GM23248 (cell line): ENCODE results near the gene FURIN. TPM values are rescaled to one million over a fixed set of nuclear protein-coding genes. Genes with fewer than 3 reads are reported as not detected.
A peak's percentile ranks its signal among the peaks of the same experiment; 100 is the strongest.

Experiments
- DNase-seq: peaks from one replicate; pipeline ENCODE4 v3.0.0-alpha.2; 2015
- H2AFZ ChIP-seq: fragments of 200-600 bp; sonication (generic); 2 replicates; pipeline ENCODE4 v1.6.1; 2016; ENCODE audit warnings: antibody characterized with exemption
- H3F3A ChIP-seq: fragments of 200-600 bp; sonication (generic); 2 replicates; pipeline ENCODE4 v1.6.1; 2016; ENCODE audit warnings: mild to moderate bottlenecking, antibody characterized with exemption, mixed run types; ENCODE audit not compliant: insufficient read depth
- H3K27ac ChIP-seq: fragments of 200-600 bp; sonication (generic); 2 replicates; pipeline ENCODE4 v1.5.1; 2016; ENCODE audit warnings: mild to moderate bottlenecking
- H3K27me3 ChIP-seq: fragments of 200-600 bp; sonication (generic); replicated peaks from 2 replicates; pipeline ENCODE4 v1.6.1; 2016; ENCODE audit warnings: mild to moderate bottlenecking; ENCODE audit not compliant: insufficient read depth
- H3K36me3 ChIP-seq: fragments of 200-600 bp; sonication (generic); 2 replicates; pipeline ENCODE4 v1.6.1; 2016; ENCODE audit warnings: low read depth, mild to moderate bottlenecking
- H3K4me1 ChIP-seq: fragments of 200-600 bp; sonication (generic); 2 replicates; pipeline ENCODE4 v1.6.1; 2016; ENCODE audit warnings: mild to moderate bottlenecking; ENCODE audit not compliant: insufficient read depth
- H3K4me2 ChIP-seq: fragments of 200-600 bp; sonication (generic); one replicate; pipeline ENCODE4 v1.6.1; 2016; ENCODE audit warnings: mild to moderate bottlenecking; ENCODE audit not compliant: unreplicated experiment
- H3K4me3 ChIP-seq: fragments of 200-600 bp; sonication (generic); 2 replicates; pipeline ENCODE4 v1.5.1; 2016; ENCODE audit warnings: mild to moderate bottlenecking
- H3K79me2 ChIP-seq: fragments of 200-600 bp; sonication (generic); 2 replicates; pipeline ENCODE4 v1.6.1; 2016; ENCODE audit warnings: mild to moderate bottlenecking; ENCODE audit not compliant: insufficient read depth
- H3K9ac ChIP-seq: fragments of 200-600 bp; sonication (generic); 2 replicates; pipeline ENCODE4 v1.6.1; 2016; ENCODE audit warnings: mild to moderate bottlenecking
- H3K9me2 ChIP-seq: fragments of 200-600 bp; sonication (generic); 2 replicates; pipeline ENCODE4 v1.6.1; 2016; ENCODE audit warnings: mixed run types, mild to moderate bottlenecking, moderate library complexity; ENCODE audit not compliant: insufficient read depth
- H3K9me3 ChIP-seq: fragments of 200-600 bp; sonication (generic); one replicate; pipeline ENCODE4 v1.6.1; 2017; ENCODE audit warnings: low read depth
- H4K20me1 ChIP-seq: fragments of 200-600 bp; sonication (generic); 2 replicates; pipeline ENCODE4 v1.6.0; 2016; ENCODE audit not compliant: insufficient read depth
- EZH2 ChIP-seq: fragments of 200-600 bp; sonication (generic); IDR thresholded peaks from 2 replicates; pipeline ENCODE4 v1.6.1; 2018; ENCODE audit warnings: antibody characterized with exemption, mild to moderate bottlenecking; ENCODE audit not compliant: insufficient read depth, poor library complexity, severe bottlenecking
- EZH2phosphoT487 ChIP-seq: fragments of 200-600 bp; sonication (generic); IDR thresholded peaks from 2 replicates; pipeline ENCODE4 v1.6.1; 2018; ENCODE audit warnings: antibody characterized with exemption, moderate library complexity, mild to moderate bottlenecking, low read depth; ENCODE audit not compliant: insufficient read depth
- WGBS, 2 experiments: methylation state at CpG; one replicate each; pipeline ENCODE4 v1.1.6; 2015 to 2017; ENCODE audit warnings: low lambda C conversion rate in 2 of 2, low coverage in 1 of 2; ENCODE audit errors: missing lambda C conversion rate in 2 of 2; 5-methylcytosine and 5-hydroxymethylcytosine counted together
- in situ Hi-C: fragments of 300-500 bp; cut with MboI; formaldehyde crosslinking; loops from 2 replicates; pipeline ENCODE4 v1.15.0; 2020
- polyA plus RNA-seq: library from polyadenylated mRNA; unstranded; fragments of >200 nt; fragmentation: Nextera tagmentation; extraction: Ambion mirVana; gene quantifications from 2 replicates; pipeline ENCODE4 v1.2.1, GENCODE V29; 2016
- total RNA-seq: library from RNA; depleted of rRNA; stranded (reverse); fragments of >200 nt; shearing (Covaris generic); gene quantifications from 2 replicates; pipeline ENCODE4 v1.2.3, GENCODE V29; 2014

Gene FURIN
- total and polyA plus RNA-seq, 2 experiments from 2014 or later, result 13.9 to 50.8 TPM

DNA sequence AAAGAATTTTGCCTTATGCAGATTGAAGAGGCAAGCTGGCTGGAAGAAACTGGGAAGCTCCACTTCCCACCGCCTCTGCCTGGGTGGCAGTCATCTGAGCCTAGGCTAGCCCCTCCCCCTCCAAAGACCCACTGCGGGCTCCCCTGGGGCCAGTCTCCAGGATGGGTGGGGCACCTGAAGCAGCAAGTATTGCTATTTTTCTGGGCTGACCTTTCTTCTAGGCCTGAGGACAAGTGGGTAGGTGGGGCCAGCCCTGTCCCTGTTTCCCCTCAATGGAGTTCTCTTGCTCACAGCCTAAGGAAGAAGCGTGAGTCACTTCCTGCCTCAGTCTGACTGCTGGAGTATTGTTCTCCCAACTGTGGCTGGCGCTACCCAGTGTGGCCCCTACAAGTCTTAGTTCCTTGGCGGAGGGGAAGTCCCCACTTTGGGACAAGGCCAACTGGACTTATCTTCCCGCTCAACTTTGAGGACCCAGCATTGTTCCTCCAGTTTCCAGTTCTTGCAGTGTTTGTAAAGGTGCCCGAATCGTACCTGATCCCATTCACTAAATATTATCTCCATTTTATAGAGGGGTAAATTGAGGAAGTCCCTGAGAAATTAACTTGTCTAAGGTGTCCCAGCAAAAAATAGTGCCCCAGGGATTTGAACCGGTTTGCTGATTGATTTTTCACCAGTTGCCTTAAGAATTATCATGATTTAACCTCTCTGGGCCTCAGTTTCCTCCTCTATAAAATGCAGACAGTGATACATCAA is 1.4 kb downstream of the FURIN start:
- Histone ChIP-seq H3K9me2 (no peaks in the 10 kb centered on the region), H3F3A (peaks cover 24% of the 10 kb centered on the region), H3K9ac (peak overlapping the region; percentile 91), H3K27me3 (no peaks in the 10 kb centered on the region), H3K4me2 (peak overlapping the region; percentile 86), H3K79me2 (peaks cover 44% of the 10 kb centered on the region), H3K4me1 (peaks cover 40% of the 10 kb centered on the region), H3K4me3 (peak overlapping the region; percentile 75; the same call in 1 of the 2 replicates), H3K9me3 (no peaks in the 10 kb centered on the region), H3K27ac (peak overlapping the region; percentile 90), H3K36me3 (no peaks in the 10 kb centered on the region), H2AFZ (0 out of 2 replicates have a peak overlapping the region, but pooled peaks have one; percentile 41), H4K20me1 (no peaks in the 10 kb centered on the region)
- TF ChIP-seq EZH2phosphoT487 (no peak), EZH2 (no peak)
- in situ Hi-C loops, result no loop called here
- DNase-seq, result peak; percentile 85
- 48 to 50% methylated on average over 9 of the region's 9 CpGs for WGBS, 2 experiments

GRCh38 chr15:90870354-90871138 is 2.2 kb downstream of the FURIN start:
- WGBS, 2 experiments, result 31 to 32% methylated on average over 19 of the region's 19 CpGs

DNA sequence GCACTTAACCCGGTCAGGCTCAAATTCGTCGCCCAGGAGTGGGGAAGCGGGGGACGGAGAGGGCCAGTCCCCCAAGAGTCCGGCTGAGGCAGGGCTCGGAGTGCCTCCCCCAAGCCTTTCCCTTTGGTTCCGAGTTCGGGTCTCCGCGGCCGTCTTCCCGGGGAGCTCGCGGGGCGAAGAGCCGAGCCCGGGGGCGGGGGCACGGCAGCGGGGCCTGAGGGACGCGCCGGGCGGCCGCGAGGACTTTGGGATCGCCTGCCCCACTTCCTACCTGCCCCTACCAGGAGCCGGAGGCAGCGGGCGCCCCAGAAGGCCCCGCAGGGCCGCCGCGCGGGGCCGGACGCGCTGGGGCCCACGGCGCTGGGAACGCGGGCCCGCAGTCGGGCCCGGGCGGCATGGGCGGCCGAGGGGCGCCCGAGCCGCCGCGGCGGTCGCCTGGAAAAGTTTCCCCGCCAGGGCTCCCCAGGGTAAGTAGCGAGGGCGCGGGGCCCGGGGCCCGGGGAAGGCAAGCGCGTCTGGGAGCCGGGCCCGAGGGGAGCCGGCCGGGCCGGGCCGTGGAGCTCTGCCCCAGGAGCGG is 2.8 kb downstream of the FURIN start:
- Histone ChIP-seq H3K27me3 (no peaks in the 10 kb centered on the region), H3K27ac (peak overlapping the region; percentile 90), H3K4me3 (peak overlapping the region; percentile 75), H3K79me2 (peaks cover 58% of the 10 kb centered on the region), H4K20me1 (no peaks in the 10 kb centered on the region), H2AFZ (peak overlapping the region; percentile 59), H3K4me1 (peaks cover 40% of the 10 kb centered on the region), H3F3A (peaks cover 24% of the 10 kb centered on the region), H3K4me2 (peak overlapping the region; percentile 86), H3K9me3 (no peaks in the 10 kb centered on the region), H3K9me2 (no peaks in the 10 kb centered on the region), H3K36me3 (no peaks in the 10 kb centered on the region), H3K9ac (peak overlapping the region; percentile 91)
- in situ Hi-C loops, result no loop called here
- no peak for TF ChIP-seq EZH2
- no peak for TF ChIP-seq EZH2phosphoT487
- DNase-seq, result peak; percentile 68
- WGBS, 2 experiments, result 0% methylated on average over 21 to 46 of the region's 71 CpGs

More at GRCh38 chr15:90870354-90871138, 2.2 kb downstream of the FURIN start:
- no peak for TF ChIP-seq EZH2
- no peak for TF ChIP-seq EZH2phosphoT487
- Histone ChIP-seq H3K79me2 (peaks cover 51% of the 10 kb centered on the region), H3K4me2 (peak overlapping the region; percentile 86), H3K9ac (peak overlapping the region; percentile 91), H3K4me1 (peaks cover 40% of the 10 kb centered on the region), H3K36me3 (no peaks in the 10 kb centered on the region), H3K4me3 (peak overlapping the region; percentile 75), H3F3A (peaks cover 24% of the 10 kb centered on the region), H2AFZ (peak overlapping the region; percentile 59), H3K9me2 (no peaks in the 10 kb centered on the region), H4K20me1 (no peaks in the 10 kb centered on the region), H3K9me3 (no peaks in the 10 kb centered on the region), H3K27ac (peak overlapping the region; percentile 90), H3K27me3 (no peaks in the 10 kb centered on the region)
- peak; percentile 51 for DNase-seq
- in situ Hi-C loops, result no loop called here
